CD4-positive, alpha-beta T cell treated with Interleukin-21 for 1 hour (primary cell): ENCODE measurements around the gene PTPRN2.
"Not testable (repeated sequence)": the region's sequence is repeated elsewhere in the genome, so short reads cannot be mapped to it uniquely, and the experiment has no call there.

Experiments
- DNase-seq: peaks from one replicate; pipeline ENCODE4 v3.0.0-alpha.2; 2020

PTPRN2 gene

DNA sequence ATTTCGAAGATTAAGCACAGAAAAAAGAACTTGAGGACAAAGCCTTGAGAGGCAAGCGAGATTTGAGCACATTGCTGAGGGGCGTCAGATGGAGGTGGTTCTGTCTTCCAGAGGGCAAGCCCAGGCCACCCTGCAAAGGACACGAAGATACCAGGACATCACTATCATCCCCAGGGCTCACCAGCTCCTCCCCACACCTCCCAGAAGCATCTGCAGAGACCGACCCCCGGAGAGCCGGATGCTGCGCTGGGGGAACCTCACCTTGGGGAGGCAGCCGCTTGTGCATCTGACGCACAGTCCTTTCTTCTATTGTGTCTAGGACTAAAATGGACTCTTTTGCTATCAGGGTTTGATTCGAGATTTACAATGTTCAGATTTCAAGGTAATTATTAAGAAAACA lies 991.2 kb downstream of the PTPRN2 start:
- DNase-seq: no peak

DNA sequence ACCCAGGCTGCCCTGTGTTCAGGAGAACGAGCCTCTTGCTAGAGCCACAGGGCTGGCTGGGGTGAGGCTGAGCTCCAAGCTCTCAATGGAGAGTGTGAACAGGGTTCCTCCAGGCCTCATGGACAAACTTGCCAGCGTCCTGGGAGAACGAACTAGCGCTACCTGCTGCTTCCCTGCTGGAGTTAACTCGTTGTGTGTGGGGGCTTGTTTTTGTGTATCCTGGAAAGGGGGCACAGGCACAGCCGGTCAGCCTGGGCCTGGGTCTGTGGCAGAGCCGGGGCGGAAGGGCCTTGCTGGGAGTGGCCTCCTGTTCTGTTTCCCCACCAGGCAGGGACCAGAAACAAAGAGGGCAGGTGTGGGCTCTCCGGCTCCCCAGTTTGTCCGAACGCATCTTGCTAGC lies 991.6 kb downstream of the PTPRN2 start:
- DNase-seq: no peak

DNA sequence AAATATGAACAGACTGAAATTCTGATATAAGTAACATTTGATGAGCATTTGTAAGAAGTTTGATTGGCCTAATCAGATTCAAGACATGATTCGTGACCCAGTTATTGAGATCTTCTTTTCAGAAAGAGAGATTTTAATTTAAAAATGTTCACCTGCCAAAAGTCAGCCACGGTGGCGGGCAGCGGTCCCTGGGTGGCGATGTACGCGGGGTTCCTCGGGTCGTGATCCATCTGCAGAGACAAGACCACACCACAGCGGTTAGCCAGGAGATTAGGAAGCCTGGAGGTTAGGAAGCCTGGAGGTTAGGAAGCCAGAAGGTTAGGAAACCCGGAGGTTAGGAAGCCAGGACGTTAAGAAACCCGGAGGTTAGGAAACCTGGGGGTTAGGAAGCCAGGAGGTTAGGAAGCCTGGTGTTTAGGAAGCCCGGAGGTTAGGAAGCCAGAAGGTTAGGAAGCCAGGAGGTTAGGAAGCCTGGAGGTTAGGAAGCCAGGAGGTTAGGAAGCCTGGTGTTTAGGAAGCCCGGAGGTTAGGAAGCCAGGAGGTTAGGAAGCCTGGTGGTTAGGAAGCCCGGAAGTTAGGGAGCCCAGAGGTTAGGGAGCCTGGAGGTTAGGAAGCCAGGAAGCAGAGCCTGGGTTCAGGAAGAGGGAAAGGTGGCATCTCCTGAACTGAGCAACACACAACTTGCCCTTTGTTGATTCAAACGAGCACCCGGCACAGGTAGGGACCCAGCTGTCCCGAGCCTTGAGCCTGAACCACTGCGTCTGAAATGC lies 992.4 kb downstream of the PTPRN2 start:
- DNase-seq: no peak

DNA sequence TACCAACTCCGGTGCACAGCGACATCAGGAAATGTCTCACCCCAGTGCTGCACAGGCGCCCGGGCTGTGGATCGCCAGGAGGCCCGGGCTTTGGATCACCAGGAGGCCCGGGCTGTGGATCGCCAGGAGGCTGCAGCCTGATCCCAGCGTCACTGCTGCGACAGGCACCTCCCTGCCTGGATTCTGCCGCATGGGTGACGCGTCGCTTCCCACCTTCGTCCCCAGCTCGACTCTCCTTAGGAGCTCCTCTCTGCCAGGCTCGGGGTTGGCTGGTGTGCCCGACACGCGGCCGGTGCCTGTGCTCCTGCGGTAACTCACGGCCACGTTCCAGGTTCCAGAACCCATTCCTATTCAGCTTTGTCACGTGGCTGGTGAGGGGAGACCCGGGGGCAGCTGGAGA lies 993.3 kb downstream of the PTPRN2 start:
- no peak for DNase-seq

DNA sequence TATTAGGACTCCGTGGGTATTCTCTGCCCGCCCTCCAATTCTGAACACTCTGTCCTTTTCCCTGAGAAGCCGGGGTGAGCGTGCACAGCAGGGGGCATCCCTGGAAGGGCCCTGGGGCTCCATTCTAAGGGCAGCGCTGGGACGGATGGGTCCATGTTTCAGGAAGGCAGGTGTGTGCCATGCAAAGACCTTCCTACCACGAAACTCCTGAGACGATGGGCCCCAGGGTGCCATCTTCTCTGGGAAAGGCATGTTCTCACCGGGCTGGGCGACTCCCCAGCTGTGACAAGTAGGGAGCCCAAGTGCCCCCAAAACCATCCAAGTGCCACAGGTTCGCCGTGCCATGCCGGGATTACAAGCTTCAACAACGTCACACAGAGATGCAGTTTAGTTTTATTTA lies 994.1 kb downstream of the PTPRN2 start:
- DNase-seq: no peak

DNA sequence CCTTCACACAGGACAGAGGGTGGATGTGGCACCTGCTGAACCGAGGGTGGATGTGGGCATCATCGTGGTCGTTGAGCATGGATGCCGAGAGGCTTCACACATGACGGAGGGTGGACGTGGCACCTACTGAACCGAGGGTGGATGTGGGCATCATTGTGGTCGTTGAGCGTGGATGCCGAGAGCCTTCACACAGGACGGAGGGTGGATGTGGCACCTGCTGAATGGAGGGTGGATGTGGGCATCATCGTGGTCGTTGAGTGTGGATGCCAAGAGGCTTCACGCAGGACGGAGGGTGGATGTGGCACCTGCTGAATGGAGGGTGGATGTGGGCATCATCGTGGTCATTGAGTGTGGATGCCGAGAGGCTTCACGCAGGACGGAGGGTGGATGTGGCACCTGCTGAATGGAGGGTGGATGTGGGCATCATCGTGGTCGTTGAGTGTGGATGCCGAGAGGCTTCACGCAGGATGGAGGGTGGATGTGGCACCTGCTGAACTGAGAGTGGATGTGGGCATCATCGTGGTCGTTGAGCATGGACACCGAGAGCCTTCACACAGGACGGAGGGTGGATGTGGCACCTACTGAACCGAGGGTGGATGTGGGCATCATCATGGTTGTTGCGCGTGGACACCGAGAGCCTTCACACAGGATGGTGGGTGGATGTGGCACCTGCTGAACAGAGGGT lies 994.8 kb downstream of the PTPRN2 start:
- DNase-seq: not testable (repeated sequence)

DNA sequence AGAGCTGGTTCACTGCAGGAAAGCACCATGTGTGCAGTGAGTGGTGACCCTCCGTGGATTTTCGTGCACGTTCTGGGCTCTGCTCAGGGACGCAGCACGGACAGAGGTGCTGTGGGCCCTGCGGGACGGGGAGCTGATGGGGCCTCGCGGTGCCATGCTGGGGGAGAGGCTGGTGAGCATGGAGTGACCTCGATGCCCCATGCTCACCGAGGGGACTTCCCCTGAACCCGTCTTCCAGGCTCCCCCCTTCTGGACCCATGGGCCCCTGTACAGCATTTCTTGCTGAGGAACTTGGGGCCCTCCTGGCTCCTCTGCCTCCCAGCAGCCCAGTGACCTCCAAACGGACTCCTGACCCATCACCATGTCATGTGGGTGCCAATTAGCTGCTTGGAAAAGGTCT lies 997.1 kb downstream of the PTPRN2 start:
- no peak for DNase-seq

DNA sequence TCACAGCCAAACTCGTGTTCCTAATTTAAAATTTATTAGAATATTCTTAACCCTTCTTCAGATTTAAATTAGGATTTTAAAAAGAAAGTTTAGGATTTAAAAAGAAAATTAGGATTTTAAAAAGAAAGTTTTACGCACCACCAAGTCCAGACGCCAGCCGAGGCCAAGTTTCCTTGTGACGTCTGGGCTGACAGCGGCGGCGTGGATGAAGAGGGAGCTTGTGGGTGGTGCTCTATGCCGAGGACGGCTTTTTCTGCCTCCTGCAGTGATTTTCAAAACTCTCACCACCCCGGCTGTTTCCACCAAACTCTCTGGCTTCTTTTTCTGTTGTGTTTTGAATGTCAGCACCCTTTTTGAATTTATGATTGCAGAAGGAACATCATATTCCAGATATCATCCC lies 997.9 kb downstream of the PTPRN2 start:
- no peak for DNase-seq

DNA sequence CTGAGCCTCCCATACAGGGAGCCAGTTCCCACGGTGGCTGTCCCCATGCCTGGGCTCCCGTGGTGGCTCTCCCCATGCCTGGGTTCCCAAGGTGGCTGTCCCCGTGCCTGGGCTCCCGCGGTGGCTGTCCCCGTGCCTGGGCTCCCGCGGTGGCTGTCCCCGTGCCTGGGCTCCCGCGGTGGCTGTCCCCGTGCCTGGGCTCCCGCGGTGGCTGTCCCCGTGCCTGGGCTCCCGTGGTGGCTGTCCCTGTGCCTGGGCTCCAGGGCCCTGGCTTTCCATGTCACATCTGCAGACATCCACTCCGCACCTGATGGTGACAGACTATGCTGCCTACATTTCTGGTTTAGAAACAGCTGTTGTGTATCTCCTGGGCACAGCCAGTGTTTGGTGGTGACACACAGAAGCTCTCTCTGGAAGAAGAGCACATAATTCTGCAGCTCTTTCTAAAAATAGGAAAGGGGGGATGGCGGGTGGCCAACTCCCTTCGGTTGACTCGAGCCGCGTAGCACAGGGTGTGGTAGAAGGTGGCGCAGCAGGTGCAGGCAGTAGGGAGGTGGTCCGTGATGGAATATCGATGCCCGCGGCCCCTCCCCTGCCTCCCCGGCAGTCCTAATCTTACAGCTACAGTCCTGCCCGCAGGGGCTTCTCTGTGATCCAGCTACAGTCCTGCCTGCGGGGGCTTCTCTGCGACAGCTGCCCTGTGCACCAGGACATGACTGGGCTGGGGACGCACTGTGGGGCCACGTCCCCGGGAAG lies 999.6 kb downstream of the PTPRN2 start:
- DNase-seq: no peak

DNA sequence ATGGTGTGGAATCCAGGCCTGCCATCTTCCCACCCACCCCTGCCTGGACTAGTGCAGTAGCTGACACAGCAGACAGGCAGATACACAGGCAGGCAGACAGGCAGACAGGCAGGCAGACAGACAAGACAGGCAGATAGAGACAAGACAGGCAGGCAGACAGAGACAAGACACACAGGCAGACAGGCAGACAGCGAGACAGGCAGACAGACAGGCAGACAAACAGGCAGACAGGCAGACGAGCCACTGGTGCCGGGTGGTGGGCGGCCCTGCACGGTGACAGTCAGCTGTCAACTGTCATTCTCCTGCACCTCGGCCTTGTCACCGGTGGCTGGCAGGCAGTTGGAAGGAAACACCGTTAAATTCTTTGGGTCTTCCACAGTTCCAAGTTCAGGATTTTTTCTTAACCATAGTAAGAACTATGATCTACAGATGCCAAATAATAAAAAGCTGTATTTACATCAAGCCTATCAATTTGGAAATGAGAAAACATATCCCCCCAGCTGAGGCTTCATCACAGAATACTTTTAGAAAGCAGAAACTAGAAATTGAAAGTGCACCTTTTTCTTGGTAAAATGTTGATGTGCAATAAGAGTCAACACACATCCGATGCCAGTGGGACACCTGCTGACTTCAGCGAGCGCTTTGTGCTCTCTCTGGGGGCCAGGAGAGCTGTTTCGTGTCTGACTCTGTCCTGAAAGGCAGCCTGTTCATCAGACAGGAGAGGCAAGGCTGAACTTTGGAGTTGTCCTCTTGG lies 1000.4 kb downstream of the PTPRN2 start:
- DNase-seq: no peak

DNA sequence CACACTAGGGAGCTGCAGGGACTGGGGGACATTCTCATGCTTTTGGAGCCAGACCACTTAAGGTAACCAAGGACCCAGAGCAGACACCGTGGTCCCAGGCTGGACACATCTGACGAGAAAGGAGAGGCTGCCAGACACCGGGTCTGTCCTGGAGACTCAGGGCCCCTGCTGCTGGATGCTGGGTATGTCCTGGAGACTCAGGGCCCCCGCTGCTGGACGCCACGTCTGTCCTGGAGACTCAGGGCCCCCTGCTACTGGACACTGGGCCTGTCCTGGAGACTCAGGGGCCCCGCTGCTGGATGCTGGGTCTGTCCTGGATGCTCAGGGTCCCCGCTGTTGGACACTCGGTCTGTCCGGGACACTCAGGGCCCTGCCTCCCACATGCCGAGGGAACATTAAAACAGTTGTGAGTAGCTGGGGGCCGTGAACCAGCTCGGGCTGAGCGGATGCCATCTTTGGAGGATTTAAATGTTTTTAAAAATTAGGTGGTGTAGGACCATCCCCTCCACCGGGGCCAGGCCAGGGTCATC lies 1001.1 kb downstream of the PTPRN2 start:
- no peak for DNase-seq

DNA sequence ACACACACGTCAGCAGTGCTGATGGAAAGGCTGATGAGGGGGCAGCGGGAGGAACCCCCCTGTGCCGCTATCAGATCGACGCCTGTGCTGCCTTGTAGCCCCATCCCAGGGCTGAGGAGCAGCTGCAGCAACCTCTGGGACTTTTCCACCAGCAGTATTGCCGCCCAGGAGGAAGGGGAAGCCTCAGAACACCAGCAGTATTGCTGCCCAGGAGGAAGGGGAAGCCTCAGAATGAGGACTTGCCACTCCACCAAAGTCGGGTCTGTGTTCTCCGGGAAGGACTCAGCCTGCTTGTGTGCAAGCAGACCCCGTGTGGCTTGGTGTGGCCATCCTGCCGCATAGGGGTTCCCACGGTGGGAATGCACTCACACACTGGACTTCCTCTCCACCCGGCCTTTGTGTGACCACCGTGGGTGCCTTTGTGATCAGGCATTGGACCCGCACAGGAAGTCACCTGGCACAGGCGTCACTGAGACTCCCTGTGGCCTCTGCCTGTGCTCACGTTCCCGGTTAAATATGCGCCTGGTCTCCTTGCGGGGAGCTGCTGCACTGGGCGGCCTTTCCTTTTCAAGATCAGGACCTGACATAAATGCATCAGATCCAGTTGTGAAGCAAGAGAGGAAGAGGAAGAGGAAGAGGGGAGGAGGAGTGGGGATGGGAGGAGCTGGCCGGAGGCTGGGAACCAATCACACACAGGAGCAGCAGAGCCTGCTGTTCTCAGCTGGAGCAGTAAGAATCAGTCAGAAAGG lies 1002.3 kb downstream of the PTPRN2 start:
- peak; percentile 17 for DNase-seq

DNA sequence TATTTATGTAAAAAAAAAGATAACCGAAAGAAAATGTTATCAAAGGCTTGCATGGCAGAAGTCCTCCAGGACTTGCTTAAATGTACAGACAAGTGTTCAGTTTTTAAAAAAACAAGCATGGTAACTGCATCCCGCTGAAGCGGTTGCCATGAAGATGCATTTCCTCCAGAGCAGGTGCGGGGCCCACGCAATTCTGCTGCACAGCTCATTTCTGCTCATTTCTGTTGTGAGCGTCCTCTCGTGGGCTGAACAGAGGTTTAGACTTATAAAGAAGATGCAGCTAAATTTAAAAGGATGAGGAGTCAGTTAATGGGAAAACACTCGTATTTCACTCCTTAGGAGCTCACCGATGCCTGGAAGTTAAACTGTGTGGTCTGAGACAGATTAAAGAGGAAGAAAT lies 1003.2 kb downstream of the PTPRN2 start:
- DNase-seq: no peak

DNA sequence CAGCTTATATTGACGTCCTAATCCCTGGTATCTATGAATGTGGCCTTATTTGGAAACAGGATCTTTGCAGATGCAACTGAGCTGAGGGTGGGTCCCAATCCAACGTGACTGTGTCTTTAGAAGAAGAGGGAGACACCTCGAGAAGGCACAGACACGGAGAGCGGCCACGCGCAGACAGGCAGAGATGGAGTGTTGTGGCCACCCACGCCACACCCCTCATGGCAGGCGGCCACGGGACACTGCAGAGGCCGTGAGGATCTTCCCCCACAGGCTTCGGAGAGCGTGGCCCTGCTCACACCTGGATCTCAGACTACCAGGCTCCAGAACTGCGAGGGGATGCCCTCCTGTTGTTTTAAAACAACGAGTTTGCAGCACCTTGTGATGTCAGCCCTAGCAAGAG lies 1005.9 kb downstream of the PTPRN2 start:
- no peak for DNase-seq

DNA sequence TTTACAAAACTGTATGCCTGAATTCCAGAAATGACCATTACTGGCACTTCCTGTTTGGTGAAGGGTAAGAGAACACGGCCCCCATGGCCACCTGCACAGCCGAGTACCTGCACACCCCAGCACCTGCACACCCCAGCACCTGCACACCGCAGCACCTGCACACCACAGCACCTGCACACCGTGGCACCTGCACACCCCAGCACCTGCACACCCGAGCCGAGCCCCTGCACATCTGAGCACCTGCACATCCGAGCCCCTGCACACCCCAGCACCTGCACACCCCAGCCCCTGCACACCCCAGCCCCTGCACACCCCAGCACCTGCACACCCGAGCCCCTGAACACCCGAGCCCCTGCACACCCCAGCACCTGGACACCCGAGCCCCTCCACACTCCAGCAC lies 1007.3 kb downstream of the PTPRN2 start:
- DNase-seq: no peak

DNA sequence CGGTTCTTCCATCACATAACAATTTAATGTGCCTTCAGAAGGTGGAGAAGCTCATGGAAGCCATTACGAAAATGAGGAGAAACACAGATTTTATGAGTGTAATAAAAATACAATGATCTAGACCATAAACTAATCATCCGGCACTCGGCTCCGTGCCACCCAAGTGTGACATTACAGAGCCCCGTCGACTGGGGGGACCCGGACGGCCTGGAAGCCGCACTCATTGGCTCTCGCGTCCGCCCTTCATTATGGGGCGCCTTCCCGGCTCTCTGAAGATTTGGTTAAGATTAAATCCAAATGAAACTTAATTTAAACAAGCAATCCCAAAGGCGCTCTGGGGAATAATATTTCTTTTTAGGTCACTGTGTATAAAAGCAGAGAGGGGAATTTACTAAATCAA lies 1008.2 kb downstream of the PTPRN2 start:
- DNase-seq: no peak

DNA sequence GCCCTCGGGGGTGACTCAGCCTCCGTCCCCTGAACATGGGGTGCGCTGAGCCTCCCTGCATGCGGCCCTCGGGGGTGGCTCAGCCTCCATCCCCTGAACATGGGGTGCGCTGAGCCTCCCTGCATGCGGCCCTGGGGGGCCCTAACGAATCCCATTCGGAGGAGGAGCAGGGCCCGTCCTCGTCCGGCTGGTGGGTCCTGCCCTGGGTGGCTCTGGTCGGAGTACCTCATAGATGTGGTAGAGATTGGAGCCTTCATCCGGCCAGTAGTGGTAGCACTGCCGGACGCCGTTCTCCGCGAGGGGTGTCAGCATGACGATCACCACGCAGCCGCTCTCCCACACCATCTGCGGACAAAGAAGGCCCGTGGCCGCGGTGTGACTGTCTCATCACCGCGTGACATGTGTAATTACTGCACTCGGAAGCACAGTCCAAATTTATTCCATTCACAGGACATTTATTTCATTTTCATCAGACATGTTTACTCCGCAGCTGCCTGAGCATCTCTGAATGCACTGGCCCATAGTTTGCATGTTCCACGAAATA lies 1009.8 kb downstream of the PTPRN2 start:
- no peak for DNase-seq

DNA sequence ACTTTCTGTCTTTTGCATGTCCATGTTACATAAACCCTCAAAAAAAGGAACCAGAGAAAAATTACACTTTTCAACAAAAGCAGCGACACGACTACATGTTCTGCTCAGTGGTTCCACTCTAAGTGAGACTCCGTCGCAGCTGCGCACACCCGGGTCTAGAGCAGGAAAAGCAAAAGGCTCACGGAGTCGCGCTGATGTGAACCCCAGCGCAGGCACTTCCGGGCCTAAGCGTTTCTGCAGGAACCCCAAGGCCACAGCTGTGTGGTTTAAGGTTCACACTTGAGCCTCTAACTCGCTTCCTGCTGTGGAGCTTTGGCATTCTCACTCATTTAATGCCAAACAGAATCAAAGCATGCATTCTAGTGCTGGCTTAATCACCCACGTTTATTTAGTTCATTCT lies 1010.6 kb downstream of the PTPRN2 start:
- no peak for DNase-seq

DNA sequence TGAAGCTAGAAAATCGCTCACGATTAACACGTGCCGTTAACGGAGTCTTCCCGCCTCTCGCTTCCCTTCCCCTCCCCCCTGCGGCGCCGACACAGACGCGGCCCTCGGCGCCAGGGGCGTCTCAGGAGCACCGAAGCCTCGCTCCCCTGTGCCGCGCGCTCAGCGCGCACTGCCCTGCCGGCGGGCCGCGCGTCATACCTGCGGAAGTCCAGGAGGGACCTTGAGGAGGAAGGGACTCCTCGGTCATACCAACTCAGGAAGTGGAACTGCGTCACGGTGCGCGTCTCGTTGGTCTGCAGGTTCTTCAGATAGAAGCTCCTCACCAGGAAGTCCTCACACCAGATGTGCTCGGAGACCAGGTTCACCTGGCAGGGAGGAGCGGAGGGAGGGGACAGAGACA lies 1011.2 kb downstream of the PTPRN2 start:
- DNase-seq: peak; percentile 72

DNA sequence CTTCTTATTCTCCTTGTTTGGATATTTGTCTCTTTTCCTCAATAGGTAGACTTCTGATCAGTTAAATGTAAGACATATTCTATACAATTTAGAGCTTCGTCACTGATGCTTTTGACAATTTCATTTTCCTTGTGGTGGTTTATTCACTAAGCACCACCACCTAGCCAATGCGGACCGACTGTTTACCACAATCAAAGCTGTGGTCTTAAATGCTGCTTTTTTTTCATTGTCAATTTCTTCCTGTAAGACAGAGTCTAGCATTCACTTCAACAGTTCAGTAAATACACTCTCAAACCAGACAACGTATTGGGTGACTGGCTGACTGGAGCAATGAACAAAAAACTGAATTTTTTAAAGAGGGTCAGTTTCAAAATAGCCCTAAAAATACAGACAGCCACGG lies 1011.8 kb downstream of the PTPRN2 start:
- peak; percentile 16 for DNase-seq

DNA sequence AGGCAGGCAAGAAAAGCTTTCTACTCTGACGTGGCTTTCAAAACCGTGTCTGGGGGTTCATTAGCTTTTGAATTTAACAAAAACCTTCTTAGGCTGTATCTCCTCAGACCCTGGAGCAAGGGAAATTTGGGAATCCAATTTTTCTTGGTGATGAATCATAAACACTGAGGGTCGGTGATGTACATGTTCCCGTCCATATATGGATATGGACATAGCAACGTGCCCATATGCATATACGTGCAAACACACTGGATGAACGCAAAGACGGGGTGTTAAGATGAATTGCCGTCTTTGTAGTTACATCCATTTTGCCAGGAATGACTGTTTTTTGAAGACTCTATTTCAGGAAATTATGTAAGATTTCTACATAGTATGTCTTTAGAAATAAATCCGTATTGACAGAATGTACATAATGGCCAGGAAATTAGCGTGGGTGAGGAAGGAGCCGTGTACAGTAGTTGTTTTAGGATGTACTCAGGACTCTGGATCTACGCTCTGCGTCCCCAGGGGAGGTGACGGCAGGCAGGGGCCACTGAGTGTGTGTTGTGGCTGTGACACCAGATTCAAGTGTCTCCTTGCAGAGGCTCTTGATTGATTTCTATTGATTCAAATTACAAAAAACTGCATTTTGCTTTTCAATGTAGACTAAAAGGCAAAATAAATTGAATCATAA lies 1012.6 kb downstream of the PTPRN2 start:
- no peak for DNase-seq
